HepG2 (cell line): ENCODE data around the gene BUB1B. TPM values are rescaled to one million over a fixed set of nuclear protein-coding genes. Genes with fewer than 3 reads are reported as not detected.

ENCODE experiments used
- ATAC-seq: fragments of 200-7000 bp; cut with Tn5 transposase; 3 replicates; pipeline ENCODE4 v1.9.1; 2020; ENCODE audit warnings: mild to moderate bottlenecking, moderate library complexity
- BruUV-seq: library from RNA; stranded (reverse); fragments of 400-500 nt; replicated peaks from 2 replicates; lab custom pipeline; 2021; lab: Mats Ljungman, UMichigan
- CTCF ChIA-PET: fragments of 300-600 bp; formaldehyde crosslinking; extraction: SDS; loops from one replicate; lab custom pipeline; 2021; ENCODE audit warnings: low total read pairs, inconsistent platforms, low intra/inter-chr PET ratio; lab: Yijun Ruan, JAX
- POLR2A ChIA-PET: fragments of 350-600 bp; sonication (Branson Sonifier 250); formaldehyde crosslinking; loops from one replicate; lab custom pipeline; 2020; ENCODE audit warnings: antibody characterized with exemption, inconsistent platforms; lab: Yijun Ruan, JAX
- DNase-seq: peaks from one replicate; pipeline ENCODE4 v3.0.0-alpha.2; 2015; ENCODE audit warnings: low spot score
- FAIRE-seq: peaks from 3 replicates; lab custom pipeline; 2011; peaks lifted over from hg19 to GRCh38; lab: Jason Lieb, UNC
- H2AFZ ChIP-seq: one replicate; pipeline ENCODE4 v1.6.1; 2011; ENCODE audit warnings: low read length, inconsistent platforms
- H3K27ac ChIP-seq: fragments of 300-600 bp; 3 replicates; pipeline ENCODE4 v1.8.0; 2011; ENCODE audit warnings: mixed run types, mild to moderate bottlenecking, mixed read lengths, low read length, inconsistent platforms; ENCODE audit not compliant: insufficient read depth; ENCODE audit errors: extremely low read length
- H3K27me3 ChIP-seq, 2 experiments: fragments of 200-600 bp in 1 of 2; 2 replicates in 1 of 2; 3 replicates in 1 of 2; pipeline versions ENCODE4 v1.6.0 to v1.8.0; 2011; ENCODE audit warnings: low read length in 2 of 2, mild to moderate bottlenecking in 2 of 2, moderate library complexity in 2 of 2, inconsistent platforms in 1 of 2; ENCODE audit not compliant: insufficient read depth in 2 of 2, control insufficient read depth in 1 of 2
- H3K36me3 ChIP-seq, 2 experiments: fragments of 200-600 bp in 1 of 2; replicated peaks in 1 of 2; 2 replicates in 1 of 2; 3 replicates in 1 of 2; pipeline versions ENCODE4 v1.5.1 to v1.8.0; 2011; ENCODE audit warnings: low read length in 2 of 2, inconsistent platforms in 1 of 2; ENCODE audit not compliant: insufficient read depth in 2 of 2, control insufficient read depth in 1 of 2
- H3K4me1 ChIP-seq: 2 replicates; pipeline ENCODE4 v1.5.1; 2012; ENCODE audit warnings: low read length, inconsistent platforms; ENCODE audit not compliant: insufficient read depth
- H3K4me2 ChIP-seq: 2 replicates; pipeline ENCODE4 v1.6.0; 2011; ENCODE audit warnings: low read depth, low read length, inconsistent platforms
- H3K4me3 ChIP-seq, 3 experiments: fragments of 200-600 bp in 1 of 3; sonication (generic), shearing (Covaris generic) in 1 of 3; replicated peaks in 1 of 3; 2 replicates each; pipeline ENCODE4 v1.5.1; 2011 to 2016; ENCODE audit warnings: low read length in 3 of 3, inconsistent platforms in 2 of 3, low read depth in 2 of 3, mild to moderate bottlenecking in 2 of 3, control low read depth in 1 of 3, mixed read lengths in 1 of 3; ENCODE audit not compliant: insufficient read depth in 1 of 3
- H3K79me2 ChIP-seq: one replicate; pipeline ENCODE4 v1.6.1; 2011; ENCODE audit warnings: low read length, inconsistent platforms; ENCODE audit not compliant: insufficient read depth
- H3K9ac ChIP-seq: 2 replicates; pipeline ENCODE4 v1.6.0; 2011; ENCODE audit warnings: mild to moderate bottlenecking, low read depth, low read length, inconsistent platforms; ENCODE audit not compliant: insufficient read depth
- H3K9me3 ChIP-seq: 2 replicates; pipeline ENCODE4 v1.5.1; 2012; ENCODE audit warnings: mild to moderate bottlenecking, low read length
- H4K20me1 ChIP-seq: 2 replicates; pipeline ENCODE4 v1.6.0; 2011; ENCODE audit warnings: inconsistent platforms, mild to moderate bottlenecking, low read length, moderate library complexity; ENCODE audit not compliant: insufficient read depth
- NFYB ChIP-seq: sonication (generic); formaldehyde crosslinking; IDR thresholded peaks from 2 replicates; pipeline ENCODE4 v1.4.0; 2020; ENCODE audit warnings: missing genetic modification reagents
- YY1 ChIP-seq: IDR thresholded peaks from 2 replicates; pipeline ENCODE4 v1.6.1; 2011; ENCODE audit warnings: low read length, low read depth, moderate library complexity, mild to moderate bottlenecking; ENCODE audit not compliant: insufficient read depth, insufficient replicate concordance
- ZHX1 ChIP-seq: sonication (generic); formaldehyde crosslinking; IDR thresholded peaks from 2 replicates; pipeline ENCODE4 v1.8.1; 2022; ENCODE audit warnings: low read depth, mild to moderate bottlenecking, missing genetic modification reagents
- ZNF367 ChIP-seq: sonication (generic); formaldehyde crosslinking; IDR thresholded peaks from 2 replicates; pipeline ENCODE4 v1.4.0; 2020; ENCODE audit warnings: missing genetic modification reagents, borderline replicate concordance
- ZNF768 ChIP-seq: sonication (generic); formaldehyde crosslinking; IDR thresholded peaks from 2 replicates; pipeline ENCODE4 v1.4.0; 2020; ENCODE audit warnings: missing genetic modification reagents
- WGBS: methylation state at CpG from one replicate; pipeline ENCODE4 v1.1.6; 2017; ENCODE audit warnings: low lambda C conversion rate; 5-methylcytosine and 5-hydroxymethylcytosine counted together
- in situ Hi-C: cut with HindIII; loops from 2 replicates; pipeline ENCODE4 v1.10.0; 2017; ENCODE audit warnings: low pct_unique_long_range_greater_than_20kb; ENCODE audit not compliant: extremely low pct_ligation_motif_present
- intact Hi-C: fragments of 100-400 bp; cut with micrococcal nuclease; formaldehyde crosslinking; loops from one replicate; pipeline ENCODE4 v1.10.0; 2022; ENCODE audit not compliant: unreplicated experiment
- polyA plus RNA-seq, 8 experiments: library from polyadenylated mRNA; depleted of rRNA in 3 of 8; stranded (reverse) in 7 of 8; unstranded in 1 of 8; fragments of >200 nt; fragmentation: Illumina TruSeq in 4 of 8; extraction: Trizol in 4 of 8; gene quantifications; 2 replicates each; pipeline versions ENCODE4 v1.2.1 to v1.2.3, GENCODE V29; 2011 to 2016; ENCODE audit warnings: low read depth in 4 of 8, missing spikeins in 1 of 8, mixed read lengths in 1 of 8; ENCODE audit not compliant: insufficient read depth in 1 of 8
- total RNA-seq, 5 experiments: library from RNA; depleted of rRNA; stranded (reverse); fragments of >200 nt; fragmentation: Illumina TruSeq; extraction: Trizol; gene quantifications; 2 replicates each; pipeline ENCODE4 v1.2.3, GENCODE V29; 2016; ENCODE audit warnings: low read depth in 1 of 5

BUB1B gene
- total and polyA plus RNA-seq, 2 of the 13 experiments (the other 11 are each of a cell fraction or from before 2014, with no cell fraction given): 26.2 to 63.5 TPM

- no peak for TF ChIP-seq ZNF367 (CRISPR knock-in tag)
These were observed 92.4 kb downstream of the BUB1B start (continued) for GRCh38 chr15:40253167-40253790.

GRCh38 chr15:40254452-40254851 lies 93.6 kb downstream of the BUB1B start:
- FAIRE-seq (no peak), DNase-seq (no peak), ATAC-seq (no peak)
- ChIA-PET CTCF (no interaction called here), POLR2A (no interaction called here)
- peaks cover 4 to 69% of the 10 kb centered on the region in 2 experiments; a peak in 4 of 5 replicates for H3K27me3 ChIP-seq
- no peak overlapping the region for H3K9ac ChIP-seq
- H3K4me3 ChIP-seq: no peak overlapping the region
- H3K79me2 ChIP-seq: no peaks in the 10 kb centered on the region
- TF ChIP-seq ZNF768 (CRISPR knock-in tag) (peak; percentile 87), YY1 (no peak)
- no peak overlapping the region for H3K4me2 ChIP-seq
- no peaks in the 10 kb centered on the region for H3K36me3 ChIP-seq
- H3K27ac ChIP-seq: no peak overlapping the region
- intact Hi-C loops: no loop called here
- no peaks in the 10 kb centered on the region for H3K9me3 ChIP-seq
- no TSS peak for BruUV-seq
- 88% methylated on average over 3 of the region's 3 CpGs for WGBS
- in situ Hi-C loops: no loop called here
- H4K20me1 ChIP-seq: no peaks in the 10 kb centered on the region
- no peak overlapping the region for H2AFZ ChIP-seq
- H3K4me1 ChIP-seq: peaks cover 25% of the 10 kb centered on the region

- Histone ChIP-seq H4K20me1 (no peaks in the 10 kb centered on the region), H2AFZ (no peak overlapping the region), H3K9ac (no peak overlapping the region), H3K9me3 (no peaks in the 10 kb centered on the region), H3K4me3 (no peak overlapping the region), H3K4me2 (no peak overlapping the region), H3K4me1 (peaks cover 20% of the 10 kb centered on the region), H3K27ac (no peak overlapping the region), H3K79me2 (no peaks in the 10 kb centered on the region), H3K36me3 (no peaks in the 10 kb centered on the region), H3K27me3 (peaks cover 4 to 65% of the 10 kb centered on the region in 2 experiments; a peak in 4 of 5 replicates)
- in situ Hi-C loops (no loop called here), intact Hi-C loops (no loop called here)
- no CpG with 5 or more reads among the region's 4 CpGs for WGBS
- BruUV-seq: no TSS peak
- TF ChIP-seq NFYB (CRISPR knock-in tag): no peak
- no peak for TF ChIP-seq ZHX1 (CRISPR knock-in tag)
- FAIRE-seq (no peak), ATAC-seq (no peak), DNase-seq (no peak)
- CTCF ChIA-PET: no interaction called here
- POLR2A ChIA-PET: no interaction called here
These were observed 94.2 kb downstream of the BUB1B start for GRCh38 chr15:40255033-40255432.
